ENCODE data around the gene KPNA5.

DNA sequence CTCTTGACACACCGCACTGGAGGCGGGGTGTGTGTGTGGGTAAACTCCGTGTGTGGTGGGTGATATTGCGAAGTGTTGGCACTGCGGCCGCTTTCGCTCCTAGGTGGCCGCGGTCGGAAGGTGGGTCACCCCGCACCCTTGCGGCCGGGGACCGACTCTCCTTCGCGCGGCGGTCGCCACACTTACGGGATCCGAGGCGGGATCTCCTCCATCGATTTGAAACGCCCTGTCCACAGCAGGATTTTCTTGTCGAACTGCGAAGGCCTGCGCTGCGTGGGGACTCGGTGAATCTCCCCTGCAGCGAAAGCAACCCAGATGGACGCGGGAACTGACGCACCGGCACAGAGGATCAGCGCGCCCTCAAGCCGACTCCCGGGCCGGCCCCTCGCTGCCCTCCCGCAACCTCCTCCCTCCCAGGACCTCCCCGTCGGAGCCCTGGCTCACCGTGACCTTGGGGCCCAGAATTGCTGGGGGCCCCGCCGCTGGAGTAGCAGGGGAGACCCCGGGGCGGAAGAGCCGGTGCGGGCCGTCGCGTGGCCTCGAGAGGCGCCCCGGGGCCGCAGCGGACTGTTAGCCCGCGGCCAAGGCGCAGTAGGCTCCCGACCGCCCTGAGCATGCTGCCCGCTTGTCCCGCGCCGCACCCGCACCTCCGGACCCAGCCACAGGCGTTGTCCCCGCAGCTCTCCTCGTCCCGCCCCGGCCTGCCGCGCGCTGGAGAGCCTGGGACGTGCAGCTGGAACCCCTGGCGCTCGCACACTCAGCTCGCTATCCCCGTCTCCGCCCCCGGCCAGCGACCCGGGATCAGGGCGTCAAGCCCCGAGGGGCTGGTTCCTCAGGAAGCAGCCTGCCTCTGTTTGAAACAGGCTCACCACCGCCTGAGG, 84.2 kb downstream of the KPNA5 start, which contains the start of gene FAM162B:
- TF ChIP-seq, protein P1, sequence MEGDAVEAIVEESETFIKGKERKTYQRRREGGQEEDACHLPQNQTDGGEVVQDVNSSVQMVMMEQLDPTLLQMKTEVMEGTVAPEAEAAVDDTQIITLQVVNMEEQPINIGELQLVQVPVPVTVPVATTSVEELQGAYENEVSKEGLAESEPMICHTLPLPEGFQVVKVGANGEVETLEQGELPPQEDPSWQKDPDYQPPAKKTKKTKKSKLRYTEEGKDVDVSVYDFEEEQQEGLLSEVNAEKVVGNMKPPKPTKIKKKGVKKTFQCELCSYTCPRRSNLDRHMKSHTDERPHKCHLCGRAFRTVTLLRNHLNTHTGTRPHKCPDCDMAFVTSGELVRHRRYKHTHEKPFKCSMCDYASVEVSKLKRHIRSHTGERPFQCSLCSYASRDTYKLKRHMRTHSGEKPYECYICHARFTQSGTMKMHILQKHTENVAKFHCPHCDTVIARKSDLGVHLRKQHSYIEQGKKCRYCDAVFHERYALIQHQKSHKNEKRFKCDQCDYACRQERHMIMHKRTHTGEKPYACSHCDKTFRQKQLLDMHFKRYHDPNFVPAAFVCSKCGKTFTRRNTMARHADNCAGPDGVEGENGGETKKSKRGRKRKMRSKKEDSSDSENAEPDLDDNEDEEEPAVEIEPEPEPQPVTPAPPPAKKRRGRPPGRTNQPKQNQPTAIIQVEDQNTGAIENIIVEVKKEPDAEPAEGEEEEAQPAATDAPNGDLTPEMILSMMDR (IDR thresholded peaks at IDR 0.05; ENCODE audit: low read depth, low read length): no peak
- TF ChIP-seq POLR2A (IDR thresholded peaks at IDR 0.05; ENCODE audit: extremely low read depth, insufficient read length): no peak

Measured in NB4 (cell line).